Diencephalon (tissue), 1 donor: ENCODE measurements around the gene OR8H3. TPM values are rescaled to one million over a fixed set of nuclear protein-coding genes. Genes with fewer than 3 reads are reported as not detected.

ENCODE experiments used
- small RNA-seq: library from RNA; depleted of rRNA; stranded (forward); fragments of <200 nt; gene quantifications from one replicate; pipeline ENCODE3, GENCODE V24; 2014
- total RNA-seq: library from RNA; depleted of rRNA; stranded (reverse); fragments of >200 nt; gene quantifications from one replicate; pipeline ENCODE4 v1.2.3, GENCODE V29; 2014

OR8H3 gene, protein sequence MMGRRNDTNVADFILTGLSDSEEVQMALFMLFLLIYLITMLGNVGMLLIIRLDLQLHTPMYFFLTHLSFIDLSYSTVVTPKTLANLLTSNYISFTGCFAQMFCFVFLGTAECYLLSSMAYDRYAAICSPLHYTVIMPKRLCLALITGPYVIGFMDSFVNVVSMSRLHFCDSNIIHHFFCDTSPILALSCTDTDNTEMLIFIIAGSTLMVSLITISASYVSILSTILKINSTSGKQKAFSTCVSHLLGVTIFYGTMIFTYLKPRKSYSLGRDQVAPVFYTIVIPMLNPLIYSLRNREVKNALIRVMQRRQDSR
- not detected for total RNA-seq

DNA sequence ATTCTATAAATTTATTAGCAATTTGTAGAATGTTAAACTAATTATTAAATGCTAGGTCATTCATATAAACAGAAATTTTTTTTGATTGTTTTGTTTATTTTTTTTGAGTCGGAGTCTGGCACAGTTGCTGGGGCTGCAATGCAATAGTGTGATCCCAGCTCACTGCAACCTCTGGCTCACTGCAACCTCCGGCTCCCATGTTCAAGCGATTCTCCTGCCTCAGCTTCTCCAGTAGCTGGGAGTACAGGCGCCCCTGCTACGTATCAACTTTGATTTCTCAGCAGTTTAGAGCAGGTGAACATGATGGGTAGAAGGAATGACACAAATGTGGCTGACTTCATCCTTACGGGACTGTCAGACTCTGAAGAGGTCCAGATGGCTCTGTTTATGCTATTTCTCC is at the start of gene OR8H3:
TSS of gene OR8H3 (plus strand) at position 301 of the 400 bp plus-strand sequence. CDS start at position 301, 0 bp downstream.

DNA sequence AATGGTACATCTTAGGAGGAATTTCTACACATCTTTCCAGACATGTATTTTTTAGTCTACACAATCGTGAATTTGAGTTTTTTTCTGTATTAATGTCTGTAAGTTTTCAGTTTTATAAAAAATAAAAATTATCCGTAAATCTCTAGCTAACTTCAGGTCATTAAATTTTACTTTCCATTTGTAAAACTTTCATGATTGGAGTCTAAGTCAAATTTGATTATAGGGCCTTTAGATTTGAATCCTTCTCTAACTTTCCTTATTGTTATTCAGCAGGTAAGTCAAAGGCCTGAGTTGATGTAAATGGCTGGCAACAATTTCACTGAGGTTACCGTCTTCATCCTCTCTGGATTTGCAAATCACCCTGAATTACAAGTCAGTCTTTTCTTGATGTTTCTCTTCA is 29.2 kb upstream of the OR8H3 start, which contains the start of gene OR8I2:
TSS of gene OR8I2 (plus strand) at position 301 of the 400 bp plus-strand sequence. CDS start at position 301, 0 bp downstream.

DNA sequence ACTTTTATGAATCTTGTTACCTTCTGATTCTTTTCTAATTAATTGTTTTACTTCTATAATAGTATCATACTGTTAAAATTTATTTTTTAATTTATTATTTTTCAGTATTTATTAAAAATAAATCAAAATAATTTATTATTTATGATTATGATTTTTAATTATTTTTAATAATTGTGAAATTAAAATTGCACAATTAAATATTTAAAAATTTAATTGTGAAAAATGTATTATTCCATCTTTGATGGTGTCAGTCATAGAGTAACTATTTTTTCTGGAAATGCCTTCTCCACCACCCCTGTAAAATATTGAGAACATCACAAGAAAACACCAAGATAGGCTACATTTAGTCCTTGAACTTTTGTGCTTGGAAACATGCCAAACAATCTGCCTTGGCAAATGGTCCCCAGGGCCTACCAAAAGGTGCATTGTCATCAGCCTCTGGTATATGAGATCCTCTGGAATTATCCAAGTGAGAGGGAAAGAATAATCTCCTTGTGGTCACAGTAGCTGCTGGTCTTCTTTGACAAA is 18.9 kb upstream of the OR8H3 start, which contains the start of gene OR8H2:
TSS of gene OR8H2 (plus strand) at position 478 of the 528 bp plus-strand sequence. CDS start 1,356 bp downstream, outside the sequence.

DNA sequence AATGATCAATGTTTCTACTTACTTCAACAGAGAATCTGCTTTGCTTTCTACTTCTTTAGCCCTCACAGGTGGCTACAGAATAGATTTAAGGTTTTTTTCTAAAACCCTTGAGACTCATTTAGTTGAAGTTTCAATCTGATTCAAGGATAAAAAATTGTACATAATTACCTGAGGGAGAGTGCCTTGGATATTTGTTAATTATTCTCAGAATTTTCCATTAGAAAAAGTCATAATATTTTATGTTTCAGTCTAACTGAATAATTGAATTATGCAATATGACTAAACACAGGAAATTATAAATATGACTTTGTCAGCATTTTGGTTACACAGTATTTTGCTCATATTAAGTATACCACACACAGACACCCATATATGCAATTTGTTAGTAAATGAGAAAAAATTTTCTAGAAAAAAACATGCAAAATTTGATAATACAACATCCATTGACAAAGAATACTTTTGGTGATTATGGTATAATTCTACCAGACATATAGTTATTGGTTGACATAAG is 18.0 kb downstream of the OR8H3 start, which contains the start of gene OR8J3:
TSS of gene OR8J3 (minus strand) at position 51 of the 511 bp plus-strand sequence. CDS start 2,483 bp downstream, outside the sequence.

DNA sequence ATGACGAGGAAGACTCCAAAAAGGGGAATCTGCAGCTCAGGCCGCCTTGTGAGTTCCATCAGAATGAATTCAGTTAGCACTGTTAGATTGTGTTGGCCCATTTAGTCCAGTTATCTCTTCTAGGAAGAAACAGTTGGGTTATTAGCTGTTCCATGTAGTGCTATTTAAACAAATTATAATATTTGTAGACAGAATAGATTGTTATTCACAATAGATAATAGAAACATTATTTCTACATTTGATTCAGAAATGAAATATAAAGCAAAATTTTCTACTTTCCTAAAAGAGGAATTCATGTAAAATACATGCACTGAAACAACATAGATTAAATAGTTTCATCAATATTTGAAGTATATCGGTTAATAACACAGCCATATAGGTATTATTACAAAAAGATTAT is 38.0 kb downstream of the OR8H3 start, which contains the start of gene OR8K5:
TSS of gene OR8K5 (minus strand) at position 101 of the 400 bp plus-strand sequence. CDS start at position 101, 0 bp downstream.

Small RNAs within 50 kb of the gene (small RNA-seq; reads per million reads assigned to genes)
- not detected for gene OR8I4P

Other genes with a start within 250 kb of the OR8H3 start
- not detected for gene TRIM51, start 239.1 kb upstream of the OR8H3 start, total RNA-seq
- gene OR5W2, start 207.8 kb upstream of the OR8H3 start, total RNA-seq: not detected
- gene OR5I1, start 186.0 kb upstream of the OR8H3 start, total RNA-seq: not detected
- gene OR10AG1, start 152.4 kb upstream of the OR8H3 start, total RNA-seq: not detected
- gene OR5F1, start 127.7 kb upstream of the OR8H3 start, total RNA-seq: not detected
- not detected for gene OR5AS1, start 94.7 kb upstream of the OR8H3 start, total RNA-seq
- gene OR8I2, start 29.1 kb upstream of the OR8H3 start, total RNA-seq: not detected
- gene OR8H2, start 18.7 kb upstream of the OR8H3 start, total RNA-seq: not detected
- gene OR8J3, start 17.8 kb downstream of the OR8H3 start, total RNA-seq: not detected
- gene OR8K5, start 37.9 kb downstream of the OR8H3 start, total RNA-seq: not detected
- gene OR5J2, start 54.2 kb downstream of the OR8H3 start, total RNA-seq: not detected
- not detected for gene OR5T2, start 111.9 kb downstream of the OR8H3 start, total RNA-seq
- gene OR5T3, start 129.9 kb downstream of the OR8H3 start, total RNA-seq: not detected
- not detected for gene OR5T1, start 151.8 kb downstream of the OR8H3 start, total RNA-seq
- not detected for gene OR8H1, start 169.9 kb downstream of the OR8H3 start, total RNA-seq
- not detected for gene OR8K3, start 192.8 kb downstream of the OR8H3 start, total RNA-seq
- gene OR8K1, start 223.7 kb downstream of the OR8H3 start, total RNA-seq: not detected
- gene OR8J1, start 231.9 kb downstream of the OR8H3 start, total RNA-seq: not detected